Prostate gland (tissue), 2 donors: ENCODE data around the gene NRXN2. TPM values are rescaled to one million over a fixed set of nuclear protein-coding genes. Genes with fewer than 3 reads are reported as not detected.

Experiments used
- DNase-seq: peaks from one replicate; pipeline ENCODE4 v3.0.0-alpha.2; 2019; ENCODE audit warnings: low spot score
- H3K27ac ChIP-seq, 2 donors: fragments of 200-600 bp; sonication (generic); 2 replicates each; pipeline ENCODE4 v1.5.1; 2017 to 2019
- H3K27me3 ChIP-seq: fragments of 200-600 bp; sonication (generic); replicated peaks from 2 replicates; pipeline ENCODE4 v1.5.1; 2019; ENCODE audit not compliant: insufficient read depth
- H3K36me3 ChIP-seq, 2 donors: fragments of 200-600 bp; sonication (generic); 1 replicate in 1 of 2; 2 replicates in 1 of 2; pipeline versions ENCODE4 v1.5.1 to v1.8.1; 2017 to 2019
- H3K4me1 ChIP-seq: fragments of 200-600 bp; sonication (generic); replicated peaks from 2 replicates; pipeline ENCODE4 v1.5.1; 2019
- H3K4me3 ChIP-seq, 2 donors: fragments of 200-600 bp; sonication (generic); 2 replicates each; pipeline ENCODE4 v1.5.1; 2017 to 2019
- H3K9me3 ChIP-seq: fragments of 200-600 bp; sonication (generic); 2 replicates; pipeline ENCODE4 v1.5.1; 2017
- CTCF ChIP-seq, 4 experiments: fragments of 200-600 bp in 2 of 4; fragments of 450-650 bp in 2 of 4; sonication (generic) in 2 of 4; IDR thresholded peaks; 1 replicate in 3 of 4; 2 replicates in 1 of 4; pipeline ENCODE4 v1.5.1; 2016 to 2019; ENCODE audit warnings: antibody characterized with exemption in 4 of 4, mild to moderate bottlenecking in 2 of 4, moderate library complexity in 2 of 4
- POLR2A ChIP-seq: fragments of 450-650 bp; IDR thresholded peaks from one replicate; pipeline ENCODE4 v1.6.1; 2016; ENCODE audit warnings: antibody characterized with exemption, mild to moderate bottlenecking
- POLR2AphosphoS5 ChIP-seq: sonication (generic); formaldehyde crosslinking; IDR thresholded peaks from one replicate; pipeline ENCODE4 v1.6.1; 2017; ENCODE audit warnings: antibody characterized with exemption
- WGBS: methylation state at CpG from one replicate; pipeline ENCODE4 v1.1.5; 2018; 5-methylcytosine and 5-hydroxymethylcytosine counted together
- intact Hi-C: fragments of 100-400 bp; cut with DNase I; formaldehyde crosslinking; loops from one replicate; pipeline ENCODE4 v1.14.2; 2022
- total RNA-seq, 2 donors: library from RNA; depleted of rRNA; stranded (reverse); fragments of >200 nt; gene quantifications; one replicate each; pipeline ENCODE4 v1.1.0, GENCODE V29; 2016

The NRXN2 gene
- total RNA-seq, 2 donors from 2014 or later: 0.46 to 26.8 TPM

DNA sequence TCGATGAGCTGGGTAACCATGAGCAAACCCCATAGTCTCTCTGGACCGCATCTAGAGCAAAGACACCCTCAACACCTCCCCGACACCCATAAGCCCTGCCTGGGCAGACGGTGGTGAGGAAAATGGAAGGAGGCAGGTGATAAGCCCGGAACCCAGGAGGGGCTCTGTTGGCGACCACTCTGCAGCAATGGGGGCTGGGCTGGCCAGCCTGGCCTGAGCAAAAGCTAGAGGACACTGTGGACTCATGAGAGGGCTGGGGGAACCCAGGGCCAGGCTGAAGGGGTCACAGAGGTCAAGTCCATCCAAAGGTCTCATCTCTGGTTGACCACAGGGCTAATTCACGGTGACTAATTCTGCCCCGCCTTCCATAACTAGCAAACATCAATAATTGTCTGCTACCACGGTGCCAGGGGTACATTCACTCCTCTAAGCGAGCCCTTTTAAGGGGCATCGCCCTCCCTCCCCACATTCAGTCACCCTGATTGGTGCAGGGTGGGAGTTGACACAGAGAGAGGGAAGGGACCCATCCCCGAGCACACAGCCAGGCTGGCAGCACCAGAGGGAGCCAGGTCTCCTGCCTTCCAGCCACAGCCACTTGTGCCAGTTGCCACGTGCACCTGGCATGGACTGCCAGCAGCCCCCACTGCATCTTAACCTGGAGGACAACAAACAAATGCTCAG is 32.8 kb upstream of the NRXN2 start:
- WGBS: 87% methylated on average over 11 of the region's 13 CpGs
- no peaks in the 10 kb centered on the region for H3K9me3 ChIP-seq
- no peak for DNase-seq
- no peak overlapping the region for H3K4me3 ChIP-seq
- no peaks in the 10 kb centered on the region for H3K27me3 ChIP-seq
- TF ChIP-seq POLR2A (no peak), POLR2AphosphoS5 (no peak), CTCF (IDR thresholded peaks at IDR 0.05) (no peak)
- no peaks in the 10 kb centered on the region for H3K4me1 ChIP-seq
- no peak overlapping the region for H3K27ac ChIP-seq
- intact Hi-C loops: no loop called here
- H3K36me3 ChIP-seq: no peaks in the 10 kb centered on the region

DNA sequence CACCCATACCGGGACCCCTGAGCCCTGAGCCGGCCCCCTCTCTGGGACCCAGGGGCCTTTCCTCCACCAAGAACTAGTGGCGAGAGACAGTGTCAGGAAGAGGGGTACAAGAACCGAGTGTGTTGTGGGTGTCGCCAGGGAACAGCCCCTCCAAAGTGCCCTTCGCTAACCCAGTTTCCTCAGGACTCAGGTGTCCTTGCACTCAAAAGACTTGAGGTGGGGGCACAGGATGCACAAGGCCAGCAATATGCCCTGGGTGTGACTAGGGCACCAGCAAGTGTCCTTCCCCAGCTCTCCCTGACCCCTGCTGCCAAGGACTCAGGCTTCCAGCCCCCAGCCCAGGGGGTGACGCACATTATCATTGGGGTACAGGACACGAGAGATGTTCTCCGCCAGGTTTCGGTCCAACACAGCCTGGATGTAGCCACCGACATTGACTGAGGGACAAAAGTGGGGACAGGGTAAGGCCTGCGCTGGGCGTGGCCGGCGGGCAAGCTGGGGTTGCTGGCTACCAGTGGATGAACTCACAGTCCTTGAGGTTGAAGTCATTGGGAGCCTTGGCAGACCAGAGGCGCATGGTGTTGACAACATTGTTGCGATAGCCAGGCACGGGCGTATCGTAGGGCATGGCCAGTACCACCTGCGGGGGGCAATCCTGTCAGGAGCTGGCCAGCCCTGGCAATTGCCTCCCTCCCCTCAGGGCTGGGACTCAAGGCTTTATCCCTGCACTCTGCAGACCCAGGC is 32.1 kb upstream of the NRXN2 start:
- no peak for TF ChIP-seq CTCF (IDR thresholded peaks at IDR 0.05)
- Histone ChIP-seq H3K4me3 (no peak overlapping the region), H3K36me3 (no peaks in the 10 kb centered on the region), H3K27me3 (no peaks in the 10 kb centered on the region), H3K4me1 (no peaks in the 10 kb centered on the region), H3K27ac (no peak overlapping the region), H3K9me3 (no peaks in the 10 kb centered on the region)
- intact Hi-C loops: no loop called here
- no peak for DNase-seq
- WGBS: 90% methylated on average over 21 of the region's 21 CpGs

DNA sequence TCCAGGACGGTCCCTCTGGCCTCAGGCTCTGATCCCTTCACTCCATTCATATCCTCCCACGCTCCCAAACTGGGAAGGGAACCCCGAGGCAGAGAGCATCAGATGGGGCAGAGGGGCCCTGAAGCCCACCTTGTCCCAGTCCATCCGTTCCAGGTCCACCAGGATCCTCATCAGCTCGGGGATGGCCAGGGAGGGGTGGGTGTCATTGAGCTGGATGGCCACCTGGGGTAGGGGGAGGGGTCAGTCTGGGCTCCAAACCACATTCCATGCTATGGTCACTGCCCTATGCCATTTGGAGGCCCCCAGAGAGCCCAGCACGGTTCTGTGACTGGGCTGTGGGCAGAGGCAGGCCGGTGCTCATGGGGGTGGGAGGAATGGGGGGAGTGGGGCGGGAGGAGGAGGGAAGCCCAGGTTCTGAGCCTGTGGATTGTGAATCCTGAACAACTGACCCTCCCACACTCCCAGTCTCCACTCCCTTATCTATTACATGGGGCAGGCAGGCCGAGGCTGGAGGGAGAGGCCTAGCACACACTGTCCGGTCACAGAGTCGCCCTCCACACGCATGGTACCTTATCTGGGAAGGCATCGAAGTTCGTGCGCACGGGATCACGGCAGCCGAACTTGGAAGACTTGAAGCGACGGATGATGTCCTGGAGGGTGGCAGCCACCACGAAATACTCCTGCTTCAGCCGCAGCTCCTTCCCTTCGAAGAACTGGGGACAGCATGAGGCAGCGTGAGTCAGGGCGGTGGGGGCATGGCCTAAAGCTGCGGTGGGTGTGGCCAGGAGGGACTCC is 31.3 kb upstream of the NRXN2 start:
- H3K4me3 ChIP-seq: no peak overlapping the region
- intact Hi-C loops: no loop called here
- no peak for TF ChIP-seq CTCF (IDR thresholded peaks at IDR 0.05)
- TF ChIP-seq POLR2AphosphoS5: no peak
- no peak for TF ChIP-seq POLR2A
- H3K4me1 ChIP-seq: no peaks in the 10 kb centered on the region
- H3K27ac ChIP-seq: no peak overlapping the region
- no peaks in the 10 kb centered on the region for H3K36me3 ChIP-seq
- DNase-seq: no peak
- no peaks in the 10 kb centered on the region for H3K9me3 ChIP-seq
- no peaks in the 10 kb centered on the region for H3K27me3 ChIP-seq
- WGBS: 84% methylated on average over 26 of the region's 26 CpGs

DNA sequence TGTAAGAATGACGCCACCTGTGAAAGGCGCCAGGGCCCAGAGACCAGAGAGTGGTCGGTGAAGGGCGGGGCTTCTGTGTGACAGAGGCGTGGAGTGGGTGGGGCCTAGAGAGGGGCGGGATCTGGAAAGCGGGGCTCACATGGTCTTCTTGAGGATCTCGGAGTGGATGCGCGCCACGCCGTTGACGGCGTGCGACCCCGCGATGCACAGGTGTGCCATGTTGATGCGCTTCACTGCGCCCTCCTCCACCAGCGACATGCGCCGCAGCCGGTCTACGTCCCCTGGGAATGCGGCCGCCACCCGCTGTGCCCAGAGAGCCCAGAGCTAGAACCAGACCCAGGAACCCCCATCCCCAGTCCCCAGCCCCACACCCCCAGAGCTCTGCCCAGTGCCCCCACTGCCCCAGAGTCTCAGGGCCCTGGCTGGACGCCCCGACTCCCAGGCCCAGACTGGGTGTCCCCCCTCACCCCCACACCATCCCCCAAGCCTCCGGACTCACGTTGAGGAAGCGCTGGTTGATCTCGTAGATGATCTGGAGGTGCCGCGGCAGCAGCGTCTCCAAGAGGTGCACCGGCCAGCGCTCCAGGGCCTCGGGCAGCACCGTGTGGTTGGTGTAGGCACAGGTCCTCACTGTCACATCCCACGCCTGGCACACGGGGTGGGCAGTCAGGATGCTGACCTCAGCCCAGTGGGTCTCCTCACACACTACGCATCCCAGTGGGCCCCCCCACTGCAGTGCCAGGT is 30.6 kb upstream of the NRXN2 start:
- intact Hi-C loops: no loop called here
- Histone ChIP-seq H3K9me3 (no peaks in the 10 kb centered on the region), H3K27ac (no peak overlapping the region)

More for the DNA sequence above, 30.6 kb upstream of the NRXN2 start:
- H3K36me3 ChIP-seq: no peaks in the 10 kb centered on the region
- no peak overlapping the region for H3K4me3 ChIP-seq
- DNase-seq: no peak
- WGBS: 94% methylated on average over 40 of the region's 43 CpGs
- H3K4me1 ChIP-seq: no peaks in the 10 kb centered on the region
- H3K27me3 ChIP-seq: no peaks in the 10 kb centered on the region
- TF ChIP-seq CTCF (IDR thresholded peaks at IDR 0.05) (no peak), POLR2A (no peak), POLR2AphosphoS5 (no peak)
